K562 treated with DMSO at 1 percent for 12 hours (cell line): Measurements from ENCODE around the gene GON4L. TPM values are rescaled to one million over a fixed set of nuclear protein-coding genes. Genes with fewer than 3 reads are reported as not detected.

ENCODE experiments used
- total RNA-seq: library from RNA; unstranded; fragments of 300-600 nt; gene quantifications from 2 replicates; pipeline ENCODE4 v1.2.3, GENCODE V29; 2022; ENCODE audit not compliant: insufficient read depth

The GON4L gene, protein sequence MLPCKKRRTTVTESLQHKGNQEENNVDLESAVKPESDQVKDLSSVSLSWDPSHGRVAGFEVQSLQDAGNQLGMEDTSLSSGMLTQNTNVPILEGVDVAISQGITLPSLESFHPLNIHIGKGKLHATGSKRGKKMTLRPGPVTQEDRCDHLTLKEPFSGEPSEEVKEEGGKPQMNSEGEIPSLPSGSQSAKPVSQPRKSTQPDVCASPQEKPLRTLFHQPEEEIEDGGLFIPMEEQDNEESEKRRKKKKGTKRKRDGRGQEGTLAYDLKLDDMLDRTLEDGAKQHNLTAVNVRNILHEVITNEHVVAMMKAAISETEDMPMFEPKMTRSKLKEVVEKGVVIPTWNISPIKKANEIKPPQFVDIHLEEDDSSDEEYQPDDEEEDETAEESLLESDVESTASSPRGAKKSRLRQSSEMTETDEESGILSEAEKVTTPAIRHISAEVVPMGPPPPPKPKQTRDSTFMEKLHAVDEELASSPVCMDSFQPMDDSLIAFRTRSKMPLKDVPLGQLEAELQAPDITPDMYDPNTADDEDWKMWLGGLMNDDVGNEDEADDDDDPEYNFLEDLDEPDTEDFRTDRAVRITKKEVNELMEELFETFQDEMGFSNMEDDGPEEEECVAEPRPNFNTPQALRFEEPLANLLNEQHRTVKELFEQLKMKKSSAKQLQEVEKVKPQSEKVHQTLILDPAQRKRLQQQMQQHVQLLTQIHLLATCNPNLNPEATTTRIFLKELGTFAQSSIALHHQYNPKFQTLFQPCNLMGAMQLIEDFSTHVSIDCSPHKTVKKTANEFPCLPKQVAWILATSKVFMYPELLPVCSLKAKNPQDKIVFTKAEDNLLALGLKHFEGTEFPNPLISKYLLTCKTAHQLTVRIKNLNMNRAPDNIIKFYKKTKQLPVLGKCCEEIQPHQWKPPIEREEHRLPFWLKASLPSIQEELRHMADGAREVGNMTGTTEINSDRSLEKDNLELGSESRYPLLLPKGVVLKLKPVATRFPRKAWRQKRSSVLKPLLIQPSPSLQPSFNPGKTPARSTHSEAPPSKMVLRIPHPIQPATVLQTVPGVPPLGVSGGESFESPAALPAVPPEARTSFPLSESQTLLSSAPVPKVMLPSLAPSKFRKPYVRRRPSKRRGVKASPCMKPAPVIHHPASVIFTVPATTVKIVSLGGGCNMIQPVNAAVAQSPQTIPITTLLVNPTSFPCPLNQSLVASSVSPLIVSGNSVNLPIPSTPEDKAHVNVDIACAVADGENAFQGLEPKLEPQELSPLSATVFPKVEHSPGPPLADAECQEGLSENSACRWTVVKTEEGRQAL (N-terminal part only)
- total RNA-seq, result 7.9 and 24.9 TPM in 2 replicates

DNA sequence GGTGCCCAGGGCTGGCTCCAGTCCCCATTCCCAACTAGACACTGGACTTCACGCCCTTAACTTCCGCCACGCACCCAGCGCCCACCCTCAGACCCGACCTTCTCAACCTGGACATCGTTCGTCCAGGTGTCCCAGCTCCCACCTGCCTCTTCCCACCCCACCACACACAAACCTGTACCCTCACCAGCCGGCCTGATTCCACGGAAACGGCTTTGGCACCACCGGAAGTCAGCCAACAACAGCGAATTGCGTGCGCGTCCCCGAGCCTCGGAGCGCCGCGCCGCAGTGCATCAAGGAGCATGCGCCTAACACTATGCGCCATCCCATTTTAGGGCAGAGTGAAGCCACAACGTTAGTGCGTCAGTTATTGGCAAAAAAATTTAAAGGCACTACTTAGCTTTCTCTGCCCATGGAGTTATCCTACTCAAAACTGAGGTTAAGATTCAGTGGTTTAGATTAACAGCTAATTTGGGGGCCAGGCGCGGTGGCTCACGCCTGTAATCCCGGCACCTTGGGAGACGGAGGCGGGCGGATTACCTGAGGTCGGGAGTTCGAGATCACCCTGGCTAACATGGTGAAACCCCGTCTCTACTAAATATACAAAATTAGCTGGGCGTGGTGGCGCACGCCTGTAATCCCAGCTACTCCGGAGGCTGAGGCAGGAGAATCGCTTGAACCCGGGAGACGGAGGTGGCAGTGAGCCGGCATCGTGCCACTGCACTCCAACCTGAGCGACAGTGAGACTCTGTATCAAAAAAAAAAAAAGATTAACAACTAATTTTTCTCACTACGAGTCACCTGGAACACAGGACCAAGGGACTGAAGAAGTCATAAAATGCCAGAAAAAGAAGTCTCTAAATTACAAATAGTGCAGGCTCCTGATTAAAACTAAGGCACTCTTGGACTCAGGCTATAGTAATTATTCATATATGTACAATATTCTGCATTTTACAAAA lies at the start of gene GON4L:
GON4L (minus strand) TSS at position 240 of the 956 bp plus-strand sequence. CDS start 3,434 bp downstream, outside the sequence.

DNA sequence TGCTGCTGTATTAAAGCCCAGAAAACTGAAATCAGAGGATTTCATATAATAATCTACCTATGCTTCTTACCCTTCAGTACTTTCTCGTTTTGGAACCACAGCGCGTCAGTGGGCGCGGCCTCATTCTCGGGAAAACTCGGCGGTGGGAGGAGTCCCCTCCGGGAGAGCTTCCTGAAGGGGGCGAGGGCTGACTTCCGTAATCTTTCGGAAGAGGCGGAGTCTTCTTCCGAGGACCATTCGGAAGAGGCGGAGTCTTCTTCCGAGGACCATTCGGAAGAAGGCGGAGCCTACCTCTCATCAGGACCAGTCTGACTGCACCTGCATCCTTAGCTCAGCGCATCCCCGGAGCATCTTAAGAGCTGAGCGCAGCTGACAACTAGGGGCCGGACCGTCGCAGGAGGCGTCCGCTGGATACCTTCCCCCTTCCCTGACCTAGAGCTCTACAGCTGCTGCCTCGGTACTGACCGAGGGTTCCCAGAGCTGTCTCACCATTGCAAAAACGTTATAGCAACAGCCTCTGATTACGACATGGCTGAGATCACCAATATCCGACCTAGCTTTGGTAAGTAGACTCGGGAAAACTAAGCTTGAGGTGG lies 2.3 kb upstream of the GON4L start, which contains the start of gene SYT11:
SYT11 (plus strand) TSS at position 334 of the 596 bp plus-strand sequence; CDS start at position 529, 195 bp downstream.

Other genes starting within 250 kb of the GON4L start
- gene MSTO1, start 247.0 kb downstream of the GON4L start, total RNA-seq, result 16.3 and 34.4 TPM in 2 replicates
- 31.7 and 65.6 TPM in 2 replicates for gene YY1AP1, start 168.4 kb downstream of the GON4L start, total RNA-seq
- 94.6 and 150 TPM in 2 replicates for gene DAP3, start 168.1 kb downstream of the GON4L start, total RNA-seq
- 0.19 and 0.68 TPM in 2 replicates for gene SYT11, start 2.4 kb upstream of the GON4L start, total RNA-seq
- 32.2 and 44.4 TPM in 2 replicates for gene RIT1, start 54.1 kb upstream of the GON4L start, total RNA-seq
- gene KHDC4, start 77.2 kb upstream of the GON4L start, total RNA-seq, result 18.5 and 52.6 TPM in 2 replicates
- not detected in 2 replicates for gene RXFP4, start 84.4 kb upstream of the GON4L start, total RNA-seq
- 116 and 179 TPM in 2 replicates for gene ARHGEF2, start 121.3 kb upstream of the GON4L start, total RNA-seq
- 370 and 380 TPM in 2 replicates for gene SSR2, start 163.7 kb upstream of the GON4L start, total RNA-seq
- gene UBQLN4, start 196.6 kb upstream of the GON4L start, total RNA-seq, result 23.4 and 46.6 TPM in 2 replicates
- gene LAMTOR2, start 197.6 kb upstream of the GON4L start, total RNA-seq, result 90.5 and 94.8 TPM in 2 replicates
- not detected in 2 replicates for gene RAB25, start 203.9 kb upstream of the GON4L start, total RNA-seq
- 0.96 and 5.5 TPM in 2 replicates for gene MEX3A, start 225.3 kb upstream of the GON4L start, total RNA-seq